ENCODE measurements around the gene TAF5L.

- TF ChIP-seq CTCF (IDR thresholded peaks at IDR 0.05) (no peak), POLR2A (IDR thresholded peaks at IDR 0.05) (no peak), EP300 (IDR thresholded peaks at IDR 0.05) (no peak)
Observed at GRCh38 chr1:229607370-229607769, 18.6 kb downstream of the TAF5L start.
